ENCODE measurements around the gene TSSK1B.

TSSK1B gene

GRCh38 chr5:113397046-113397445 lies 37.7 kb downstream of the TSSK1B start:
- DNase-seq, result no peak

DNA sequence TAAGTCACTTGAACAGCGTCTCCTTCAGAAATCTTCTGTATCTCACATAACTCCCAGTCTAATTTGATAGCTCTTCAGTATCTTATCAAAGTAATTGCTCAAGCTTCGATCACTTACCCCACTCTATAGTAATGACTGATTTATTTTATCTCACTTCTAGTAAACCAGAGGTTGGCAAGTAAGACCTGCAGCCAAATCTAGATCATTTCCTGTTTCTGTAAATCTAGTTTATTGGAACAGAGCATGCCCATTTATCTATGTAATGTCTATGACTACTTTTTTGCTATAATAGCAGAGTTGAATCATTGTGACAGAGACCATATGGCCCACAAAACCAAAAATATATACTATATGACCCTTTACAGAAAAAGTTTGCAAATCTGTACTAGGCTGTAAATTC lies 40.1 kb downstream of the TSSK1B start:
- no peak for DNase-seq

- DNase-seq, result no peak
These were observed 44.6 kb downstream of the TSSK1B start for GRCh38 chr5:113390224-113390623.

DNA sequence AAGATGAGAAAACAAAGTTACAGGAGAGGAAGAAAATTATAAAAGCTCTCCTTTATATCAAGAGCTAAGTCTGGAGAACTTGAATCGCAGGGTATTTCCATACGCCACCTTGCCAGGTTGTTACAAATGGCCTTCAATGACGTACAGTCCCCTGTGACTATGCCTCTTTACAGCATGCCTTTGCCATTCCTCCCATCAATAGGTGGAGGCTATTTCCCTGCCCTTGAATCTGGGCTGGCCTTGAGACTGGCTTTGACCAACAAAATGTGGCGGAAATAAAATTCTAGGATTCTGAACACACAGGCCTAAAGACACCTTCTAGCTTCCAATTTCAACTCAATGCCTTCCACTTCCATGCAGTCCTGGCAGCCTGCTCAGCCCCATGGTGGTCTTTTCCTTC lies 45.7 kb downstream of the TSSK1B start:
- DNase-seq, result no peak

DNA sequence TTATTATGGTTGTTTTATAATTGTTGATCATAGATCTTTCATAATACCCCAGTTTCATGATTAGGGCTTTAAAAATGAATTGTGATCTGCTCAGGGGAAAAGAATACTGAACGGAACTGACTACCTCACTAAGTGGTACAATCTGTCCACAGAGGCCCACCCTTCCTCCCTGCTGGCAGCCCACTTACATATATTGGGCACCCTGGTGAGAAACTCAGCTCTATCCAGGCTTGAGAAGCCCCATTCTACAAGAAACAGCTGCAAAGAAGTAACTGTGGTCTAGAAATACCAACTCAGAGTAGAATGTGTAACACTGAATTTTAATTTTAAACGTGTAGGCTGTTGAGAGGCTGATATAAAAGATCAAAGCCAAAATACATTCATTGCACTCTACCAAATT lies 46.9 kb downstream of the TSSK1B start:
- no peak for DNase-seq

GRCh38 chr5:113384782-113385285 lies 50.0 kb downstream of the TSSK1B start:
- no peak for DNase-seq

DNA sequence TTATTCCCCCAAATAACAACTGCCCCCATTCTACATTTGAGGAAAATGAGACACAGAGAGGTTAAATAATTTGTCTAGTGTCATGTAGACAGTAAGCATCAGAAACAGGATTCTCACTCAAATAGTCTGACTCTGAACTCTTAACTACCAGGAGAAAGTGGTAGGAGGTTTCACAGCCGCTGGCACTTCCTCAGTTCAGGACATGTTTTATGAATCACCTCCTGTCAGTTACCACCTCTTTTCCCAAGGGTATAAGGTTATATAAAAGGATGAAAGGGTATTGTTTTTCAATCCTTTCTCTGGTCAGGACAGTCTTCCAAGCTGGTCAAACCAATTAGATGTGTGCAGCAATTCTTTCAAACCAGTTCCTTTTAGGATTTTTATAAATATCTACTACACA lies 52.1 kb downstream of the TSSK1B start:
- DNase-seq, result no peak
